Measurements from ENCODE around the gene SPTAN1.
"Not testable (repeated sequence)": the region's sequence is repeated elsewhere in the genome, so short reads cannot be mapped to it uniquely, and the experiment has no call there.

The SPTAN1 gene

GRCh38 chr9:128666481-128666941 lies 114.1 kb downstream of the SPTAN1 start:
- not testable (repeated sequence) for DNase-seq (ENCODE audit: low read depth)

- no peak for DNase-seq (ENCODE audit: low read depth)
Observed at GRCh38 chr9:128669786-128670185, 117.4 kb downstream of the SPTAN1 start.

GRCh38 chr9:128675382-128675781 lies 123.0 kb downstream of the SPTAN1 start:
- no peak for DNase-seq (ENCODE audit: low read depth)

GRCh38 chr9:128677794-128678193 lies 125.4 kb downstream of the SPTAN1 start:
- no peak for DNase-seq (ENCODE audit: low read depth)
